Amniotic epithelial cell (primary cell): Measurements from ENCODE around the gene EPC2.
"Not testable (repeated sequence)": the region's sequence is repeated elsewhere in the genome, so short reads cannot be mapped to it uniquely, and the experiment has no call there.

Experiments
- DNase-seq: peaks from one replicate; pipeline ENCODE4 v3.0.0-alpha.2; 2010; ENCODE audit warnings: low read depth

EPC2 gene

GRCh38 chr2:148640767-148641166 is 3.8 kb upstream of the EPC2 start:
- no peak for DNase-seq

- DNase-seq, result no peak
Observed at GRCh38 chr2:148642112-148642744, 2.3 kb upstream of the EPC2 start.

- peak; percentile 78 for DNase-seq
Observed at GRCh38 chr2:148642891-148643416, 1.6 kb upstream of the EPC2 start.

- DNase-seq, result no peak
Observed at GRCh38 chr2:148643421-148643820, 1.1 kb upstream of the EPC2 start.

- peak; percentile 91 for DNase-seq
Observed at GRCh38 chr2:148644883-148645538, 460 bp downstream of the EPC2 start.

GRCh38 chr2:148645539-148646230 is 1.1 kb downstream of the EPC2 start:
- peak; percentile 91 for DNase-seq

GRCh38 chr2:148646231-148646559 is 1.6 kb downstream of the EPC2 start:
- no peak for DNase-seq

GRCh38 chr2:148647711-148648110 is 3.2 kb downstream of the EPC2 start:
- not testable (repeated sequence) for DNase-seq

- no peak for DNase-seq
Observed at GRCh38 chr2:148649936-148650335, 5.4 kb downstream of the EPC2 start.

- no peak for DNase-seq
Observed at GRCh38 chr2:148650881-148651280, 6.3 kb downstream of the EPC2 start.

GRCh38 chr2:148651972-148652371 is 7.4 kb downstream of the EPC2 start:
- DNase-seq, result no peak

GRCh38 chr2:148653437-148653836 is 8.9 kb downstream of the EPC2 start:
- no peak for DNase-seq

- no peak for DNase-seq
Observed at GRCh38 chr2:148654435-148654834, 9.9 kb downstream of the EPC2 start.

- no peak for DNase-seq
Observed at GRCh38 chr2:148656516-148656915, 12.0 kb downstream of the EPC2 start.

GRCh38 chr2:148658807-148659722 is 14.5 kb downstream of the EPC2 start:
- DNase-seq, result peak; percentile 89

- peak; percentile 53 for DNase-seq
Observed at GRCh38 chr2:148660999-148661398, 16.4 kb downstream of the EPC2 start.

- DNase-seq, result not testable (repeated sequence)
Observed at GRCh38 chr2:148662332-148662731, 17.8 kb downstream of the EPC2 start.

- no peak for DNase-seq
Observed at GRCh38 chr2:148664229-148664628, 19.7 kb downstream of the EPC2 start.

- no peak for DNase-seq
Observed at GRCh38 chr2:148666555-148666954, 22.0 kb downstream of the EPC2 start.

- no peak for DNase-seq
Observed at GRCh38 chr2:148667113-148667836, 22.7 kb downstream of the EPC2 start.

GRCh38 chr2:148670773-148671172 is 26.2 kb downstream of the EPC2 start:
- peak; percentile 45 for DNase-seq
